Stimulated activated CD4-positive, alpha-beta T cell treated with anti-CD3 and anti-CD28 coated beads, Interleukin-12 subunit alpha, Interleukin-12 subunit beta, amount 100 ng/mL, for 24 hours (primary cell): Measurements from ENCODE around the gene MMAB.

Experiments used
- DNase-seq, 2 experiments: peaks; one replicate each; pipeline ENCODE4 v3.0.0-alpha.2; 2020; ENCODE audit warnings: low read depth in 2 of 2

Gene MMAB

GRCh38 chr12:109583733-109584132 lies 10.4 kb upstream of the MMAB start:
- DNase-seq: no peak

DNA sequence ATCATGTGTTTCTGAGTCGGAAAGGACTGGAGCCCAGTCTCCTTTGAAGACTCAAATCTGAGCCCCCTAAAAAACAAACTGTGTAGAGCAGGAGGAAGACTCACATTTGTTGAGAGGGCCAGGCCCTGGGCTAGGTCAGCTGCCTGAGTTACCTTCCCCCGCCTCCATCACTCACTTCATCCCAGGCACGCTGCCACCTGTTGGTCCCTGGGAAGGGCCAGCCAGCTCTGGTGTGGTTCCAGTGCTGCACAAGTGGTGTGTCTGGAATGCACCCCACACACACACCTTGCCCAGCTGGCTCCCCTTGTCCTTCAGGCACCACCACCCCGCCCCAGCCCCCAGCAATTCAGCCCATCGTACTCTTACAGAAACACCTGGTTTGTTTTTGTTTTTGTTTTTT lies 9.3 kb upstream of the MMAB start:
- no peak for DNase-seq

- no peak for DNase-seq
Observed at GRCh38 chr12:109581856-109582255, 8.6 kb upstream of the MMAB start.

- no peak for DNase-seq
Observed at GRCh38 chr12:109581334-109581691, 8.0 kb upstream of the MMAB start.

DNA sequence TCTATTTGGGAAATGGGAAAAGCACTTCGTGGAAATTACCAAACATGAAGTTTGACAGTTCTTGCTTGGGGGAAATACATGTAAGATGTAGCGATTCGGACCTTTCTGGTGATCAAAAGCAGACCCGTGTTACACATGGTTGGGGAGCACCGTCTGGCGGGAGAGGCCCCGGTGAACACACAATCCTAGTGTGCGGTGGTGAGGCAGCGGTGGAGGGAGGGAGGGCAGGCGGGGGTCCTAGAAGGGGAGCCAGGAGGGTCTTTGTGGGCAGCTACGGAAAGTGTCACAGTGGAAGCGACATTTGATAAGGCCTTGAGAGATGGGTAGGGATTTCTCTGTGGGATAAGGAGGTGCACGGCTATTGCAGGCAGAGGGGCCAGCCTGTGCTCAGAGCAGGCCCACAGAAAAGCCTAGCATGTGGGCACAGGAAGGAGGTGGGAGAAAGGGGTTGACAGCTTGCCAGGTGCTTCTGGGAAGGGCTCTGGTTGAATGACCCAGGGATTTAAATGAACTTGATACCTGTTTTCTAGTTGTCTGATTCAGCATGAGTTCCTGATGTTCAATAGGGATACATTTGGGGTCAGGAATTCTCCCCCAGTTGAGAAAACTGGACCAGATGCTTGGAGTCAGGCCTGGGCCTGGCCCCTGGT lies 7.5 kb upstream of the MMAB start:
- DNase-seq: no peak

DNA sequence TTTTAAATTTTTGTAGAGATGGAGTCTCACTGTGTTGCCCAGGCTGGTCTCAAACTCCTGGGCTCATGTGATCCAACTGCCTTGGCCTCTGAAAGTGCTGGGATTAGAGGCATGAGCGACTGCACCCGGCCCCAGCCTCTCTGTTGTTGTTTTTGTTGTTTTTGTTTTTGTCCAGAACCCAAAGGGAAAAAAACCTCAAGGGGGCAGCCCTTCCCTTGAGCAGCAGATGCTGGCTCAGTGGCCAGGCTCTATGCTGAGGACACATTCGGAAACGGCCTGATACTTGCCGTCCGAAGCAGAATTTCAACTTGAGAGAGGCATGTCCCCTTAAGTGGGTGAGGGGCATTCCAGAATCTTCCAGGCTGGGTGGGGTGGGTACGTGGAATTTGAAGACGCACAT lies 7.0 kb upstream of the MMAB start:
- no peak for DNase-seq

DNA sequence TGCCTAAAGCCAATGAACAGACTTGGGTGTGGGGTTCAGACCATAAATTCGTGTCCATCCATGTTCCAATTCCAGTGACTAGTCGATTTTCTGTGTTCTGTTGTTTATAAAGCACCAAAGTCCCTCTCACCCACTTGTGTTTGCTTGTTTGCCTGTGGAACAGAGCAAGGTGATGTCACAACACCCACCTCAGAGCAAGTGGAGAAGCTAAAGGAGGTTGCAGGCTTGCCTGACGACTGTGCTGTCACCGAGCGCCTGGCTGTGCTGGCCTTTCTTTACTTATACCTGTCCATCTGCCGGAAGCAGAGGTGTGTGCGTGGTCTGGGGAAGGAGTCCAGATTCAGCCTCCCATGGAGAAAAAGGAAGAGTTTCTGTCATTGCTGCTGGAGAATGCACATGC lies 6.3 kb upstream of the MMAB start:
- no peak for DNase-seq

- DNase-seq: no peak
Observed at GRCh38 chr12:109578330-109578927, 5.1 kb upstream of the MMAB start.

DNA sequence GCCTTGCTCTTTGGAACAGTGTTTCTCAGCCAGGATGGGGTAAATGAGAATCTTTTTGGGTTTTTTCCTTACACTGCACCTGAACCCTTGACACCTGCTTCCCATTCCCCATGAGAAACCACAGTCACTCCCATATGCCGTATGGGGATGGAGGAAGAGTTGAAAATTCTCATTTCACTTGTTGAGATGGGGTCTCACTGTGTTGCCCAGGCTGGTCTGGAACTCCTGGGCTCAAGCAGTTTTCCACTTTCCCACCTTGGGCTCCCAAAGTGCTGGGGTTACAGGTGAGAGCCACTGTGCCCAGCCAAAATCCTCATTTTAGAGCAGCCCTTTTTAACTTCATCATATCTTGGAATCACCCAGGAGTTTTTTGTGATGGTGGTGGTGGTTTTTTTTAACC lies 4.0 kb upstream of the MMAB start:
- no peak for DNase-seq

- no peak for DNase-seq
Observed at GRCh38 chr12:109575683-109576082, 2.4 kb upstream of the MMAB start.

DNA sequence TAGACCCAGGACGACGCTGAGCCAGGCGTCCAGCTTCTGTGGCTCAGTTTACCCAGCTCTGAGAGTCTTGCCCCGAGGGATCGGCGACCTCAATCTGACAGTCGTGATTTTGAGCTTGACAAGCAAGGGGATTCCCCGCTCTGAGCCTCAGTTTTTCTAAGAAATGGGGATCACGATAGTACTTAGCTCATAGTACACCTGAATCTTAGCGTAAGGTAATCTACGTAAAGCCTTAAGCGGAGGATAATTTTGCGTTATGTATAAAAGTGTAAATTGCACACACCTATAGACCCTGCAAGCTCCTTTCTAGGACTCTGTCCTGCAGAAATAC lies 575 bp upstream of the MMAB start:
- peak in 1 of 2 experiments; percentile 9 for DNase-seq

DNA sequence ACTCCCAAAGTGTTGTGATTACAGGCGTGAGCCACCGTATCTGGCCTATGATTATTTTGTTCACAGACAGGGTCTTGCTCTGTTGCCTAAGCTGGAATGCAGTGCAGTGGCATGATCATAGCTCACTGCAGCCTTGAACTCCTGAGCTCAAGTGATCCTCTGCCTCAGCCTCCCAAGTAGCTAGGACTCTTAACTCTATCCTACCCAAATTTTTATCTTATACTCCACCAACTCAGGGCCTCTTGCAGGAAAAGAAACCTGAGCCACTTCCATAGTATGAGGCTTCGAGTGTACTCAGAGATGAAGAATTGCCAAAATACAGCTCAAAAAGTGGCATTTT lies 828 bp downstream of the MMAB start:
- no peak for DNase-seq

DNA sequence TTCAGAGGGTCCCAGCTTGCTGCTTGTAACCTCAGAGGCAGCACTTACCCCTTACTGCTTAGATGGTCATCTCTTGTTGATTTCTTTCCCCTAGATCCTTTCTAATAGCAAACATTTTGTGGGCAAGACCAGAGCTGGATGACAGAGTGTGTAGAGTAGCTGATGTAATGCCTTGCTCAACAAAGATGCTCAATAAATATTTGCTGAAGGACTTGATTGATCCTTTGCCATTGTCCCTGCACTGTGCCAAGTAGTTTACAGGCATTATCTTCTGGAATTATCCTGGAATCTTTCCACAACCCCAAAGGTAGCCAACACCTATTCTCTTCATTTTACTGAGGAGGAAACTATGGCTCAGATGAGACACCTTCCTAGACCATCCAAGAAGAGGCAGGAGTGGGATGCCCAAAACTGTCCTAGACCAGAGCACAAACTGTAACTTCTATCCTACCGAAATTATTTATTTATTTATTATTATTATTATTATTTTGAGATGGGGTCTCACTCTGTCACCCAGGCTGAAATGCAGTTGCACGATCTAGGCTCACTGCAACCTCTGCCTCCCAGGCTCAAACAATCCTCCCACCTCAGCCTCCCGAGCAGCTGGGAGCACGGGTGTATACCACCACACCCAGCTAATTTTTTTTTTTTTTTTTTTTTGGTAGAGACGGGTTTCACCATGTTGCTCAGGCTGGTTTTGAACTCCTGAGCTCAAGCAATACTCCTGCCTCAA lies 1.4 kb downstream of the MMAB start:
- DNase-seq: no peak

DNA sequence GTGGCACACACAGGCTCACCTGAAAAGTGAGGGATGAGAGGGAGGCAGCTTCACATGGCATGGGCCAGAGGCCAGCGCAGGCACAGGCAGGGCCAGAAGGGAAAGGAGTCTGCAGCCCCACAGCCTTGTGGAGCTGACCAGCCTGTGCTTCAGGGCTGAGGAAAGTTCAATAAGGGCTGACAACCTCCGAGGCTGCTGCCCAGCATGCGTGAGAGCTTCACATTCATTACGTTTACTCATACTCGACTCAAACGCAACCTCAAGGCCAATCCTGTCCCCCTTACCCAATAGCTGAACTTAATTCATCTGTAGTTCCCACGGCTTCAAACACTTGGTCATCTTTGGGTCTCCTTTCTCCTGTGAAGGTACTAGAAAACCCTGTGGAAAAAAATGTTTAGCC lies 4.8 kb downstream of the MMAB start:
- no peak for DNase-seq

- DNase-seq: no peak
Observed at GRCh38 chr12:109567967-109568366, 5.3 kb downstream of the MMAB start.

DNA sequence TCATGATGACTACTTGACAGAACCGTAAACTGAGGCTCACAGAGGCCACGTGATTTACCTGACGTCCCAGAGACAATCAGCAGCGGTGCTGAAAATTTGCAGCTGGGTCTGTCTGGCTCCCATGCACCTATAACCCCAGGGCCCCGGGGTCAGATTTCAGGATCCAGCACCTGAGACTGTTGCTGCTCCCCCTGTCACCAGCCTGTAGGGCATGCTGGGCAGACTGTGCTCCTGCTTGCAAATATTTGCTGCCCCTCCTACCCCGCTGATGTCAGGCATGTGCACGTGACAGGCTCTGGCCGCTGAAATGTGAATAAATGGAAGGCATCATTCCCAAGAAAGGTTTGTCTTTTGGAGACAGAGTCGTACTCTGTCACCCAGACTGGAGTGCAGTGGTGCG lies 6.0 kb downstream of the MMAB start:
- no peak for DNase-seq

DNA sequence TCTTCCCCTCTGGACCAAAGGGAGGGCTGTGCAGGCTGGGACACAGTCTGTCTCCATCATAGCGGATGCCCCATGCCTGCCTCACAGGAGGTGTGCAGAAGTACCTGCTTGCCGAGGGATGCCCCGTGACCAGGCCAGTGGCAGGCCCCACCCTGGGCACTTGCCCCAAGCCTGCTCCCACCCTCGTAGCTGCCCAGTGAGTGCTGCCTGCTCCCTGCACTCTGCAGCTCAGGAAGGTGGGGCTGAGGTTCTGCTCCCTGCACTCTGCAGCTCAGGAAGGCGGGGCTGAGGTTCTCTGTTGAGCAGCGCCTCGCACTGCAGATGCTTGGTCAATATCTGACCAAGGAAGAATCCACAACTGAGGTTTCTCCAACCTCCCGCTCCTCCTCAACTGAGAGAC lies 6.9 kb downstream of the MMAB start:
- no peak for DNase-seq

- no peak for DNase-seq
Observed at GRCh38 chr12:109563291-109564284, 9.7 kb downstream of the MMAB start.

DNA sequence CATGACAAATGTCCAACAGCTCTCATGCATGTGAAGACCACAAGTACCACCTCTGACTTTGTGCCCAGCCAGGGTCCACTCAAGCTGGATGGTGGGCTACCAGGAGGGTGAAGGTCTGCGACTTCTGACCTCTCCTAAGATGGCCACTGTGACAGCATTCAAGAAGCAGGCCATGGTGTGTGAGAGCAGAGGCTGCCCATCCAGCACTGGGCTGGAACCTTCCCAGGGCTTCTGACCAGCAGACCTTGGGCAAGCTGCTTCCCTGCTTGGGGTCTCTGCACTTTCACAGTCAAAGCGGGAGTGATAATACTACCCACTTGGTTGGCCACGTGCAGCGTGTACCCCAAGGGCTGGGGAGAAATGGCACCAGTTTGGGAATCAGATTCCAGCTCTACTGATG lies 10.4 kb downstream of the MMAB start:
- no peak for DNase-seq

DNA sequence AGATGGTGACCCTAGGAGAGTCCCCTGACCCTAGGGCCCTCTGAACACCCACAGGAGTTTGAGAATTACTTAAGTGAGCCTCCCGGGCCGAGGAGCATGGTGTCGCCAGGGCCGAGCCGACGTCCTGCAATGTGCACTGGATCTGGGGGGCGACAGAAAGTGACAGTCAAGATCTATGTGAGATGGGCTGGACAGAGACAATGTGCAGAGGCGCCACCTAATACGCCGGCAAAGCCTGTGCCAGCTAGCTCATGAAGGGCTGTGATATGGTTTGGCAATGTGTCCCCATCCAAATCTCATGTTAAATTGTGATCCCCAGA lies 11.6 kb downstream of the MMAB start:
- DNase-seq: no peak

DNA sequence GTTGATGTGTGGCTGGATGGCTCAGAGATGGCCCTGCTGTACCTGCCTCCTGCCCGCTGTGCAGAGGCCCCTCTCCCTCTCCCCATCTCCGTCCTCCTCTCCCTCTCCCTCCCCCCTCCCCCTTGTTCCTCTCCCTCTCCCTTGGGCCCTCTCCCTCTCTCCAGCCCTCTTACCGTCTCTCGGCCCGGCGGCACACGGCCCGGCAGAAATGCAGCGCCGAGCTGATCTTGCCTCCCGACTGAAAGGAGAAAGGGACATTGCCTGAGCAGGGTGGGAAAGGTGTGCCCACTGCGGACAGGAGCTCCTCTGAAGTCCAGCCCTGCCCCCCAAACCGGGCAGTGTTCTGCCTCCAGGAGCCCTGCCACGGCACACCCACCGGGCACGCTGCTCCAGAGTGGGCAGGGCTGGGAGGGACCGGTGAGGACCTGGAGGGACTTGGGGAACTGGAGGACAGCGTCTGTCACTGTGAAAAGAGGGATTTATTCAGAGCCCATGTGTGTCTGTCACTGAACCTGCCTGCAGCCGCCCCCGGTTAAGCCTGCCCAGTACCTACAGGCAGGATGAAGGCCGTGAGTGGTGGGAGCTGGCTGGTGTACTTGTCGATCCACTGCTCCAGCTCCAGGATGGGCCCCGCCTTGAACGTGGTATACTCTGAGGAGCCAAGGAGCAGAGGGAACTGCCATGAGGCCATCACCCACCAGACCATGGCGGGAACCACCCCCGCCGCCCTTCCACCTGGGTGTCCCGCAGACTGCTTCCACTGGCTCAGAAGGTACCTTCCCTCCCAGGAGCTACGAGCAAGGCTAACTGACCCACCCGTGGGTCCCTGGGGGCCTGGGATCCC lies 12.2 kb downstream of the MMAB start:
- no peak for DNase-seq

DNA sequence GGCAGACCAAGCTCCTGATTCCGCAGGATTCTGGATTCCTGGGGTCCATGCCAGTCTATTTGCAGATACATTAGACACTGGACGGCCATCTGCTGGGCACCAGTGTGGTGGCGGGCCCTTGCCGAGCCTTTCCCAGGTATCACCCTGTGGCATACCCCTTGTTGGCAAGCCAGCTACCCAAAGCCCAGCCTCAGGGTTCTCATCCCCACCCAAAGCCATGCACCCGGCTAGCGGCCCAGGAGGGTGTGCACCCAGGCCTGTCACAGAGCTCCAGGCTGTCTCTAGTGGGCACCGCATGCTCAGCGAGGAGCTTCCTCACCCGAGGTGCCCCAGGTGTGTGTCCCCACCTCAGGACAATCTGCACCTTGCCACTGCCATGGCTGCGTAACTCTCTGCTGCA lies 13.7 kb downstream of the MMAB start:
- no peak for DNase-seq
